HG02840 (cell line): ENCODE measurements around the gene ARHGAP40.

Source experiments
- ATAC-seq: cut with Tn5 transposase; IDR thresholded peaks from one replicate; pipeline ENCODE4 v1.9.1; 2021; ENCODE audit warnings: mild to moderate bottlenecking, moderate library complexity, moderate number of reproducible peaks; ENCODE audit not compliant: unreplicated experiment, low FRiP score

ARHGAP40 gene

GRCh38 chr20:38645980-38646858, 44.6 kb downstream of the ARHGAP40 start:
- ATAC-seq = peak; percentile 56

- ATAC-seq = no peak
Measured at GRCh38 chr20:38649275-38649891, 47.8 kb downstream of the ARHGAP40 start.

GRCh38 chr20:38650010-38650409, 48.4 kb downstream of the ARHGAP40 start:
- no peak for ATAC-seq

- ATAC-seq = no peak
Measured at GRCh38 chr20:38651154-38651553, 49.5 kb downstream of the ARHGAP40 start.

GRCh38 chr20:38651562-38651961, 50.0 kb downstream of the ARHGAP40 start:
- ATAC-seq = no peak

GRCh38 chr20:38652995-38653394, 51.4 kb downstream of the ARHGAP40 start:
- no peak for ATAC-seq

GRCh38 chr20:38657390-38657789, 55.8 kb downstream of the ARHGAP40 start:
- ATAC-seq = no peak

GRCh38 chr20:38658879-38659596, 57.4 kb downstream of the ARHGAP40 start:
- ATAC-seq = no peak

GRCh38 chr20:38659597-38659880, 57.9 kb downstream of the ARHGAP40 start:
- no peak for ATAC-seq

GRCh38 chr20:38660429-38660828, 58.8 kb downstream of the ARHGAP40 start:
- no peak for ATAC-seq

- no peak for ATAC-seq
Measured at GRCh38 chr20:38663660-38664059, 62.1 kb downstream of the ARHGAP40 start.

GRCh38 chr20:38664284-38664683, 62.7 kb downstream of the ARHGAP40 start:
- no peak for ATAC-seq

- no peak for ATAC-seq
Measured at GRCh38 chr20:38665094-38665493, 63.5 kb downstream of the ARHGAP40 start.

GRCh38 chr20:38665506-38666285, 64.1 kb downstream of the ARHGAP40 start:
- no peak for ATAC-seq

- ATAC-seq = no peak
Measured at GRCh38 chr20:38667417-38667956, 65.9 kb downstream of the ARHGAP40 start.

GRCh38 chr20:38669688-38670087, 68.1 kb downstream of the ARHGAP40 start:
- no peak for ATAC-seq

GRCh38 chr20:38670786-38671185, 69.2 kb downstream of the ARHGAP40 start:
- no peak for ATAC-seq

GRCh38 chr20:38671186-38671585, 69.6 kb downstream of the ARHGAP40 start:
- no peak for ATAC-seq

- ATAC-seq = no peak
Measured at GRCh38 chr20:38671701-38672292, 70.2 kb downstream of the ARHGAP40 start.

GRCh38 chr20:38672504-38672903, 70.9 kb downstream of the ARHGAP40 start:
- no peak for ATAC-seq
